ENCODE results near the gene COPB2. TPM values are rescaled to one million over a fixed set of nuclear protein-coding genes. Genes with fewer than 3 reads are reported as not detected.

The COPB2 gene
- total and polyA plus RNA-seq, 2 of the 8 experiments (the other 6 are each of a cell fraction or from before 2014, with no cell fraction given), result 40.3 to 119 TPM

DNA sequence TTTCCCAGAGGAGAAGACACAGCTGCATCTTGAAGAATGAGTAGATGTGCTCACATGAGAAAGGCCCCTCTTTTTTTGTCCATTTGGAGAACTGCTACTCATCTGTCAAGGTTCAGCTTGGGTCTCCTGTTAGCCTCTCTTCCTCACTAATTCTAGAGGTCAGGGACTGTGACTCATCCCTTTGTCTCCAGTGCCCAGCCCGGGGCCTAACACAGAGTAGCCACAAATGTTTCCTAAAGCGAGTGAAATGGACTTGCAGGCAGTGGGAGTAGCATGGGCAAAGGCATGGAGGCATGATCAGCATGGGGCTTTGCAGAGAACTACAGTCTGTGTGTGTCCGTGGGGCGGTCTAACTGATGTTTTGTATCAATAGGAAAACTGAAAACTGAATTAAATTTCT, 79.6 kb downstream of the COPB2 start:
- Histone ChIP-seq H2BK12ac (ENCODE audit: low read depth, low read length) (no peak overlapping the region), H3K9me3 (ENCODE audit: insufficient read depth in 2 of 2, low read depth in 1 of 2, low read length in 1 of 2) (no peaks in the 10 kb centered on the region), H3K56ac (replicated peaks; ENCODE audit: insufficient read length, low read depth, low read length) (no peak overlapping the region), H3K36me3 (ENCODE audit: control insufficient read depth in 2 of 4, insufficient read depth in 4 of 4, low read length in 3 of 4) (no peaks in the 10 kb centered on the region), H4K20me1 (replicated peaks in 1 of 2; ENCODE audit: control insufficient read depth in 1 of 2, insufficient read depth in 2 of 2, low read length in 2 of 2) (no peaks in the 10 kb centered on the region), H3K27me3 (replicated peaks in 1 of 4; ENCODE audit: control insufficient read depth in 3 of 4, extremely low read depth in 1 of 4, insufficient read depth in 3 of 4, low read length in 3 of 4) (no peaks in the 10 kb centered on the region), H3K14ac (ENCODE audit: insufficient read length) (no peak overlapping the region), H2AK5ac (ENCODE audit: low read depth, low read length) (no peak overlapping the region), H2BK20ac (ENCODE audit: low read length) (no peak overlapping the region), H2BK120ac (replicated peaks; ENCODE audit: low read depth, low read length) (no peak overlapping the region), H3K23me2 (ENCODE audit: low read depth, low read length) (peaks cover 1% of the 10 kb centered on the region; the same call in 1 of the 2 replicates), H2BK5ac (ENCODE audit: low read depth, low read length) (no peak overlapping the region), H4K5ac (ENCODE audit: insufficient read length, low read depth, low read length) (no peak overlapping the region), H3K79me1 (ENCODE audit: low read depth, low read length) (no peaks in the 10 kb centered on the region), H3K4me1 (replicated peaks in 1 of 4; ENCODE audit: control insufficient read depth in 3 of 4, insufficient read depth in 4 of 4, low read length in 3 of 4) (peaks cover 0 to 6% (median 2%) of the 10 kb centered on the region in 4 experiments; a peak in 5 of 7 replicates), H3K79me2 (ENCODE audit: control insufficient read depth in 1 of 2, insufficient read depth in 2 of 2, low read length in 2 of 2) (no peaks in the 10 kb centered on the region), H2BK15ac (ENCODE audit: low read length) (no peak overlapping the region), H2AFZ (ENCODE audit: low read length) (no peak overlapping the region), H4K91ac (replicated peaks; ENCODE audit: insufficient read length, low read length) (no peak overlapping the region), H3K9ac (replicated peaks in 1 of 4; ENCODE audit: extremely low read depth in 1 of 4, low read depth in 3 of 4, low read length in 3 of 4) (no peak overlapping the region), H3K18ac (ENCODE audit: extremely low read depth, low read length) (no peak overlapping the region), H3K23ac (ENCODE audit: insufficient read length) (no peak overlapping the region), H3K27ac (ENCODE audit: low read depth, low read length) (no peak overlapping the region), H3K4ac (replicated peaks; ENCODE audit: insufficient read length, low read depth, low read length) (no peak overlapping the region), H3K4me3 (ENCODE audit: extremely low read depth in 1 of 4, insufficient read depth in 2 of 4, low read depth in 3 of 4, low read length in 4 of 4) (no peak overlapping the region), H3K4me2 (ENCODE audit: insufficient read depth in 1 of 2, low read depth in 2 of 2, low read length in 2 of 2) (no peak overlapping the region), H4K8ac (ENCODE audit: extremely low read depth, insufficient read depth, low read length) (no peak overlapping the region)
- TF ChIP-seq, protein P1, sequence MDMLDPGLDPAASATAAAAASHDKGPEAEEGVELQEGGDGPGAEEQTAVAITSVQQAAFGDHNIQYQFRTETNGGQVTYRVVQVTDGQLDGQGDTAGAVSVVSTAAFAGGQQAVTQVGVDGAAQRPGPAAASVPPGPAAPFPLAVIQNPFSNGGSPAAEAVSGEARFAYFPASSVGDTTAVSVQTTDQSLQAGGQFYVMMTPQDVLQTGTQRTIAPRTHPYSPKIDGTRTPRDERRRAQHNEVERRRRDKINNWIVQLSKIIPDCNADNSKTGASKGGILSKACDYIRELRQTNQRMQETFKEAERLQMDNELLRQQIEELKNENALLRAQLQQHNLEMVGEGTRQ (IDR thresholded peaks at IDR 0.05; ENCODE audit: low read length), result no peak
- TF ChIP-seq PHF8 (conservative IDR thresholded peaks at IDR 0.05; ENCODE audit: low read depth, low read length), result no peak
- no peak for TF ChIP-seq CHD1 (IDR thresholded peaks at IDR 0.05; ENCODE audit: low read depth, low read length)
- no peak for TF ChIP-seq CTBP2 (IDR thresholded peaks at IDR 0.05; ENCODE audit: borderline replicate concordance, insufficient read depth, insufficient read length, low read length)
- TF ChIP-seq RFX5 (IDR thresholded peaks at IDR 0.05; ENCODE audit: borderline replicate concordance, low read depth, low read length), result no peak
- TF ChIP-seq TEAD4 (IDR thresholded peaks at IDR 0.05; ENCODE audit: low read depth, low read length), result no peak
- 78% methylated on average over 4 of the region's 4 CpGs; no CpG with 5 or more reads in 1 of the 2 experiments for WGBS, 2 experiments (ENCODE audit: extremely low coverage in 1 of 2, insufficient coverage in 1 of 2, insufficient read length in 1 of 2, insufficient replicate concordance in 2 of 2, low coverage in 1 of 2, low lambda C conversion rate in 2 of 2, missing lambda C conversion rate in 1 of 2)
- CTCF ChIA-PET (ENCODE audit: partially characterized antibody), result interaction anchor here (1.3 to 12.6 kb wide), 4 partner anchors 6 to 329 kb away, joined by 3 to 103 read pairs (median 4); no protein-coding TSS in a partner anchor
- POLR2A ChIA-PET (ENCODE audit: partially characterized antibody), result no interaction called here
- no peak for DNase-seq (ENCODE audit: low read depth in 1 of 2, low spot score in 2 of 2)
- FAIRE-seq, result no peak

Data from H1 (cell line).